Measurements from ENCODE around the gene APOA5. TPM values are rescaled to one million over a fixed set of nuclear protein-coding genes. Genes with fewer than 3 reads are reported as not detected.

The APOA5 gene
- polyA plus RNA-seq, 2 of the 4 experiments (the other 2 are of a cell fraction) = not detected

GRCh38 chr11:116831790-116832349, 40.2 kb upstream of the APOA5 start:
- TF ChIP-seq TFCP2L1 (CRISPR knock-in tag; IDR thresholded peaks at IDR 0.05) (no peak), CBX2 (IDR thresholded peaks at IDR 0.05; ENCODE audit: borderline replicate concordance, low read depth) (no peak), RFX5 (IDR thresholded peaks at IDR 0.05) (no peak), MYC (IDR thresholded peaks at IDR 0.05; ENCODE audit: borderline replicate concordance, low read length) (no peak), SMC3 (IDR thresholded peaks at IDR 0.05) (no peak), HOXB5 (CRISPR knock-in tag; IDR thresholded peaks at IDR 0.05) (no peak), GATA3 (IDR thresholded peaks at IDR 0.05; ENCODE audit: borderline replicate concordance) (no peak)
- no peak overlapping the region for H3K4me2 ChIP-seq
- ChIA-PET CTCF (no interaction called here), POLR2A (no interaction called here)
- H3K9me3 ChIP-seq = no peaks in the 10 kb centered on the region
- H3K4me3 ChIP-seq = no peak overlapping the region
- DNase-seq (ENCODE audit: low read depth in 1 of 2, low spot score in 1 of 2) (no peak), ATAC-seq (no peak), FAIRE-seq (no peak)
- H3K27ac ChIP-seq = no peak overlapping the region
- WGBS (ENCODE audit: missing lambda C conversion rate) = 64% methylated on average over 6 of the region's 7 CpGs
- 0 out of 3 replicates have a peak, but pooled peaks cover 4% of the 10 kb centered on the region for H3K4me1 ChIP-seq

GRCh38 chr11:116830184-116830912, 38.7 kb upstream of the APOA5 start:
- DNase-seq (ENCODE audit: low read depth in 1 of 2, low spot score in 1 of 2) (no peak), ATAC-seq (no peak), FAIRE-seq (no peak)
- Histone ChIP-seq H3K4me1 (0 out of 3 replicates have a peak, but pooled peaks cover under 1% of the 10 kb centered on the region), H3K9me3 (no peaks in the 10 kb centered on the region), H3K4me2 (no peak overlapping the region), H3K4me3 (no peak overlapping the region), H3K27ac (no peak overlapping the region)
- WGBS (ENCODE audit: missing lambda C conversion rate) = 88% methylated on average over 10 of the region's 17 CpGs
- TF ChIP-seq ZNF302 (CRISPR knock-in tag; IDR thresholded peaks at IDR 0.05) (no peak), HOXB5 (CRISPR knock-in tag; IDR thresholded peaks at IDR 0.05) (no peak), NR3C1 (IDR thresholded peaks at IDR 0.05) (no peak), HOXA7 (CRISPR knock-in tag; IDR thresholded peaks at IDR 0.05) (no peak), GATA3 (IDR thresholded peaks at IDR 0.05; ENCODE audit: borderline replicate concordance) (no peak), ESRRA (IDR thresholded peaks at IDR 0.05; ENCODE audit: borderline replicate concordance, low read length) (no peak), RNF2 (IDR thresholded peaks at IDR 0.05; ENCODE audit: borderline replicate concordance, low read depth) (no peak), EHMT2 (IDR thresholded peaks at IDR 0.05; ENCODE audit: low read depth) (no peak), MAZ (IDR thresholded peaks at IDR 0.05; ENCODE audit: borderline replicate concordance, low read depth, low read length) (no peak), ZSCAN20 (CRISPR knock-in tag; IDR thresholded peaks at IDR 0.05) (no peak), REST (IDR thresholded peaks at IDR 0.05) (no peak), ELK1 (IDR thresholded peaks at IDR 0.05; ENCODE audit: low read depth, low read length) (no peak)
- POLR2A ChIA-PET = no interaction called here
- CTCF ChIA-PET = interaction anchor here (1.0 to 2.2 kb wide), 2 partner anchors 39 to 276 kb away, joined by 3 to 4 read pairs; partner anchors contain the start of gene APOA5
